ENCODE measurements around the gene RXRA. TPM values are rescaled to one million over a fixed set of nuclear protein-coding genes. Genes with fewer than 3 reads are reported as not detected.

The RXRA gene
- total and polyA plus RNA-seq, 2 donors (not counting 3 experiments of a cell fraction or from before 2014, with no cell fraction given): 15.4 to 37.4 TPM

- POLR2A ChIA-PET: no interaction called here
- CTCF ChIA-PET: no interaction called here
Measured at GRCh38 chr9:134287591-134288491, 38.4 kb upstream of the RXRA start.

More at GRCh38 chr9:134287591-134288491, 38.4 kb upstream of the RXRA start:
- Histone ChIP-seq H3K4me3 (replicated peaks in 1 of 3; ENCODE audit: insufficient read depth in 1 of 3, low read depth in 1 of 3, low read length in 3 of 3) (no peak overlapping the region), H3K4me1 (ENCODE audit: control insufficient read depth, extremely low read depth, insufficient read depth, low read length) (no peaks in the 10 kb centered on the region), H3K9ac (replicated peaks; ENCODE audit: extremely low read depth, insufficient read depth, low read length) (no peak overlapping the region), H3K9me3 (replicated peaks; ENCODE audit: control insufficient read depth, insufficient read depth, low read length) (no peaks in the 10 kb centered on the region), H2AFZ (ENCODE audit: low read depth, low read length) (no peak overlapping the region), H3K36me3 (ENCODE audit: control insufficient read depth in 2 of 2, extremely low read depth in 1 of 2, insufficient read depth in 2 of 2, low read length in 2 of 2) (no peaks in the 10 kb centered on the region), H3K9me1 (replicated peaks; ENCODE audit: control insufficient read depth, extremely low read depth, insufficient read depth, low read length) (no peaks in the 10 kb centered on the region), H4K20me1 (replicated peaks; ENCODE audit: control insufficient read depth, extremely low read depth, insufficient read depth, low read length) (no peaks in the 10 kb centered on the region), H3K27ac (ENCODE audit: insufficient read depth, low read depth, low read length) (no peak overlapping the region), H3K4me2 (ENCODE audit: insufficient read depth, low read length) (no peak overlapping the region), H3K79me2 (ENCODE audit: control insufficient read depth, insufficient read depth, low read length) (no peaks in the 10 kb centered on the region), H3K27me3 (ENCODE audit: control insufficient read depth in 2 of 2, insufficient read depth in 2 of 2, low read length in 2 of 2) (peaks cover 0 to 3% of the 10 kb centered on the region in 2 experiments)
- no peak for DNase-seq (ENCODE audit: low read depth, low spot score)
- no peak for TF ChIP-seq JUN (IDR thresholded peaks at IDR 0.05; ENCODE audit: borderline replicate concordance, insufficient read depth, insufficient read length, low read depth)
- no peak for TF ChIP-seq POLR2A (IDR thresholded peaks at IDR 0.05; ENCODE audit: low read depth, low read length)
- TF ChIP-seq MYC (IDR thresholded peaks at IDR 0.05; ENCODE audit: low read depth, low read length): no peak
- no peak for TF ChIP-seq CTCF (IDR thresholded peaks at IDR 0.05; ENCODE audit: extremely low read depth in 1 of 2, insufficient read depth in 1 of 2, low read depth in 1 of 2, low read length in 2 of 2)
- no peak for TF ChIP-seq POLR2AphosphoS5 (IDR thresholded peaks at IDR 0.05; ENCODE audit: insufficient read depth, low read depth, low read length)
- BruUV-seq (replicated peaks): no TSS peak
- FAIRE-seq: no peak
- intact Hi-C loops (cut with micrococcal nuclease): no loop called here
- dilution Hi-C loops (cut with MboI; ENCODE audit: extremely low pct_ligation_motif_present, low sequenced_read_pairs): no loop called here

Data from endothelial cell of umbilical vein (primary cell).